ENCODE data around the gene PTPN3. TPM values are rescaled to one million over a fixed set of nuclear protein-coding genes. Genes with fewer than 3 reads are reported as not detected.
"Not testable (repeated sequence)": the region's sequence is repeated elsewhere in the genome, so short reads cannot be mapped to it uniquely, and the experiment has no call there.

The PTPN3 gene
- total and polyA plus RNA-seq, 7 experiments from 2014 or later: 0.89 TPM; not detected in 6

DNA sequence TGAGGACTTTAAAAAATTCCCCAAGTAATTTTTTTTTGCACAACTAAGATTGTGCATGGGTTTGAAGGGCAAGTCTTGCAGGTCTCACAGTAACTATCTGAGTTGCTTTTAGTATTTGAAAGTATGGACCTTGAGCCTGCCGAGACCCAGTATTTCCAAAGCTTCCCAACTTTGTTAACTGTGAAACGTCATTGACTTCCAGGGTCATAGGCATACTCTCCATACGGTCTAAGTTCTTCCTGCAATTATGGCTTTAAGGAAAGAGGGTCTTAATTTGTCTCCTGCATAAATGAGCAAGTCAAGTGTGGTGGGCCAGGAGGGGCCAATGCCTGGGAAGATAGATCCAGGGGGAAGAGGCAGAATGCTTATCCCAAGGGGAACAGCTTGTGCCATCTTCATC is 153.2 kb downstream of the PTPN3 start:
- Histone ChIP-seq H3K36me3 (ENCODE audit: control insufficient read depth in 2 of 3, insufficient read depth in 3 of 3, low read length in 3 of 3) (no peaks in the 10 kb centered on the region), H3K4me1 (ENCODE audit: control insufficient read depth in 2 of 2, insufficient read depth in 2 of 2, low read length in 2 of 2) (no peaks in the 10 kb centered on the region), H3K9me3 (ENCODE audit: control insufficient read depth in 2 of 3, low read length in 3 of 3) (no peaks in the 10 kb centered on the region), H3K27ac (ENCODE audit: low read depth, low read length) (no peak overlapping the region), H3K27me3 (ENCODE audit: control insufficient read depth in 2 of 2, insufficient read depth in 2 of 2, low read length in 2 of 2) (no peaks in the 10 kb centered on the region), H3K4me3 (ENCODE audit: low read length) (no peak overlapping the region)
- Mint-ChIP-seq H3K36me3 (no peaks in the 10 kb centered on the region), H3K27ac (no peak overlapping the region), H3K4me3 (no peak overlapping the region), H3K9me3 (peaks cover 0 to 2% (median 0%) of the 10 kb centered on the region in 11 donors), H3K4me1 (no peaks in the 10 kb centered on the region), H3K27me3 (peaks cover 0 to 15% (median 5%) of the 10 kb centered on the region in 5 donors)
- ATAC-seq (no peak), DNase-seq (no peak)
- intact Hi-C loops (cut with micrococcal nuclease): no loop called here
- ChIA-PET POLR2A (no interaction called here), CTCF (no interaction called here)

DNA sequence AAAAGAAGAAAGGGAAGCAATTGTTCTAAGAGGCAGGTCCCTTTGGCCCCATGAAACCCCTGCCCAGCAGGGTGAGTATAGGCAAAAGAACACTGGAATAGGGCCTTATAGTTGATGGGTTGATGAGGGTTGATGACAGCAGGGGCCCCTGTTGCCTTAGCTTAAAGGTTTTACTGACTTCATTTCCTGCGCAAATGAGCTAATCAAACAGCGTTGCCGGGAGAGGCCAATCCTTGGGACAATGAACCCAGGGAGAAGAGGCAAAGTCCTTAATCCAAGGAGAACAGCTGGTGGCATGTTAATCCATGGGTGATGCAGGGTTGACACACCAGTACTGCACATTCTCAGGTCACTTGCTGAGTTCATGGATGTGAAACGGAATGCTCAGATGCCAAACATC is 155.2 kb downstream of the PTPN3 start:
- Mint-ChIP-seq H3K4me3 (no peak overlapping the region), H3K27ac (no peak overlapping the region), H3K9me3 (no peaks in the 10 kb centered on the region), H3K36me3 (no peaks in the 10 kb centered on the region), H3K4me1 (no peaks in the 10 kb centered on the region), H3K27me3 (peaks cover 0 to 13% (median 5%) of the 10 kb centered on the region in 5 donors)
- ChIA-PET CTCF (no interaction called here), POLR2A (no interaction called here)
- H3K9me3 ChIP-seq (ENCODE audit: control insufficient read depth in 2 of 3, low read length in 3 of 3): no peaks in the 10 kb centered on the region
- DNase-seq: no peak
- H3K4me3 ChIP-seq (ENCODE audit: low read length): no peak overlapping the region
- H3K4me1 ChIP-seq (ENCODE audit: control insufficient read depth in 2 of 2, insufficient read depth in 2 of 2, low read length in 2 of 2): no peaks in the 10 kb centered on the region
- no peak for ATAC-seq
- H3K36me3 ChIP-seq (ENCODE audit: control insufficient read depth in 2 of 3, insufficient read depth in 3 of 3, low read length in 3 of 3): no peaks in the 10 kb centered on the region
- H3K27ac ChIP-seq (ENCODE audit: low read depth, low read length): no peak overlapping the region
- H3K27me3 ChIP-seq (ENCODE audit: control insufficient read depth in 2 of 2, insufficient read depth in 2 of 2, low read length in 2 of 2): no peaks in the 10 kb centered on the region
- intact Hi-C loops (cut with micrococcal nuclease): no loop called here

DNA sequence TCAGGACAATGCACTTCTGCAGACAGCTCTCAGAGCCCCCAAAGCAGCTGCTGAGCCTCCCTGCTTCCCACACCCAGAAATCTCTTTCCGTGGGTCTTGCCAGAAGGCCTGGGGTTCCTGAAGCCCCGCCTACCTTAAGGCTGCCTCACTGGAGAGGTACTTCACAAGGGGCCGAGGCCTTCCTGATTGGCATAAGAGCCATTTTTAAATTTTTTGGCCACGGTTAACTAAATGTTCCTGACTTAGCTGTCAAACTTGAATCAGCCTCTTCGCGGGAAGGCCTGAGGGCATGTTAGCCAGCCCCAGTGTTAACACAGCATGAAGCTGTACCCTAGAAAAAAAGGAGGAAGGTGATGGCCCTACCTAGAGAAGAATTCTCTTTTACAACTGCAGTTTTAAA is 156.5 kb downstream of the PTPN3 start:
- Histone ChIP-seq H3K27ac (ENCODE audit: low read depth, low read length) (no peak overlapping the region), H3K36me3 (ENCODE audit: control insufficient read depth in 2 of 3, insufficient read depth in 3 of 3, low read length in 3 of 3) (no peaks in the 10 kb centered on the region), H3K27me3 (ENCODE audit: control insufficient read depth in 2 of 2, insufficient read depth in 2 of 2, low read length in 2 of 2) (no peaks in the 10 kb centered on the region), H3K4me1 (ENCODE audit: control insufficient read depth in 2 of 2, insufficient read depth in 2 of 2, low read length in 2 of 2) (no peaks in the 10 kb centered on the region), H3K4me3 (ENCODE audit: low read length) (no peak overlapping the region), H3K9me3 (ENCODE audit: control insufficient read depth in 2 of 3, low read length in 3 of 3) (no peaks in the 10 kb centered on the region)
- H3K9me3 Mint-ChIP-seq: no peaks in the 10 kb centered on the region
- no peaks in the 10 kb centered on the region for H3K36me3 Mint-ChIP-seq
- H3K27ac Mint-ChIP-seq: no peak overlapping the region
- intact Hi-C loops (cut with micrococcal nuclease): no loop called here
- ChIA-PET CTCF (no interaction called here), POLR2A (no interaction called here)
- H3K27me3 Mint-ChIP-seq: peaks cover 0 to 9% (median 5%) of the 10 kb centered on the region in 5 donors
- no peaks in the 10 kb centered on the region for H3K4me1 Mint-ChIP-seq
- ATAC-seq: no peak
- no peak overlapping the region for H3K4me3 Mint-ChIP-seq
- DNase-seq: no peak

DNA sequence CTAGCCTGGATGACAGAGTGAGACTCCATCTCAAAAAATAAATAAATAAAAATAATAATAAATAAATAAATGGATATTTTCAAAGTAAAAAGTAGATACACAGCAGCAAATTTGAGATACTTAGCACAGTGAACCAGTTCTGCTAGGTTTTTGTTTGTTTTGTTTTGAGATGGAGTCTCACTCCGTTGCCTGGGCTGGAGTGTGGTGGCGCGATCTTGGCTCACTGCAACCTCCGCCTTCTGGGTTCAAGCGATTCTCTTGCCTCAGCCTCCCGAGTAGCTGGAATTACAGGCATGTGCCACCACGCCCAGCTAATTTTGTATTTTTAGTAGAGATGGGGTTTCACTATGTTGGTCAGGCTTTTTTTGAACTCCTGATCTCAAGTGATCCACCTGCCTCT is 157.1 kb downstream of the PTPN3 start:
- POLR2A ChIA-PET: not testable (repeated sequence)

DNA sequence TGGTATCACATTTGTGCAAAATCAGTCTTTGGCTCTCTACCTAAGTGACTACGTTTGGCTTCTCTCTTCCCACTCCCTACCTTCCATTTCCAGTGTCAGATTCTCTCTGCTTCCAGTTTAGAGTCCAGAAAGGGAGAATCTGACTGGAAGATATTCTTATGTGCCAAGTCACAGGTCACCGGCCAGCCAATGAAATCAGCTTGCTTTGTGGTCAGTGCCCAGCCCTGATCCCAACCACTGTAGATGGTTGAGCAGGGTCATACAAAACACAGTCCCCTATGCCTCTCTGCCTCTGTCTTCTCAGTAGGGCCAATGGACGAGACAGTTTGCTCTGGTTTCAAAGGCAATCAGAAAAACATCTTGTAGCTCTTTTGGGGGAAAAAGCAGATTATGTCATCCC is 161.7 kb downstream of the PTPN3 start:
- Mint-ChIP-seq H3K4me1 (no peaks in the 10 kb centered on the region), H3K4me3 (no peak overlapping the region), H3K27me3 (peaks cover 4 to 17% (median 10%) of the 10 kb centered on the region in 5 donors), H3K36me3 (no peaks in the 10 kb centered on the region), H3K9me3 (no peaks in the 10 kb centered on the region), H3K27ac (no peak overlapping the region)
- ChIA-PET POLR2A (no interaction called here), CTCF (no interaction called here)
- Histone ChIP-seq H3K36me3 (ENCODE audit: control insufficient read depth in 2 of 3, insufficient read depth in 3 of 3, low read length in 3 of 3) (no peaks in the 10 kb centered on the region), H3K27me3 (ENCODE audit: control insufficient read depth in 2 of 2, insufficient read depth in 2 of 2, low read length in 2 of 2) (no peaks in the 10 kb centered on the region), H3K27ac (ENCODE audit: low read depth, low read length) (no peak overlapping the region), H3K4me3 (ENCODE audit: low read length) (no peak overlapping the region), H3K4me1 (ENCODE audit: control insufficient read depth in 2 of 2, insufficient read depth in 2 of 2, low read length in 2 of 2) (no peaks in the 10 kb centered on the region), H3K9me3 (ENCODE audit: control insufficient read depth in 2 of 3, low read length in 3 of 3) (no peaks in the 10 kb centered on the region)
- intact Hi-C loops (cut with micrococcal nuclease): no loop called here
- DNase-seq (no peak), ATAC-seq (no peak)

More for the DNA sequence above, 157.1 kb downstream of the PTPN3 start:
- CTCF ChIA-PET; H3K9me3 Mint-ChIP-seq; DNase-seq; H3K27me3 Mint-ChIP-seq; H3K9me3 ChIP-seq (ENCODE audit: control insufficient read depth in 2 of 3, low read length in 3 of 3); H3K36me3 ChIP-seq (ENCODE audit: control insufficient read depth in 2 of 3, insufficient read depth in 3 of 3, low read length in 3 of 3); H3K4me3 ChIP-seq (ENCODE audit: low read length); H3K36me3 Mint-ChIP-seq; H3K4me3 Mint-ChIP-seq; ATAC-seq; intact Hi-C loops (cut with micrococcal nuclease); H3K4me1 ChIP-seq (ENCODE audit: control insufficient read depth in 2 of 2, insufficient read depth in 2 of 2, low read length in 2 of 2); H3K4me1 Mint-ChIP-seq; H3K27ac ChIP-seq (ENCODE audit: low read depth, low read length); H3K27me3 ChIP-seq (ENCODE audit: control insufficient read depth in 2 of 2, insufficient read depth in 2 of 2, low read length in 2 of 2); H3K27ac Mint-ChIP-seq: not testable (repeated sequence)

DNA sequence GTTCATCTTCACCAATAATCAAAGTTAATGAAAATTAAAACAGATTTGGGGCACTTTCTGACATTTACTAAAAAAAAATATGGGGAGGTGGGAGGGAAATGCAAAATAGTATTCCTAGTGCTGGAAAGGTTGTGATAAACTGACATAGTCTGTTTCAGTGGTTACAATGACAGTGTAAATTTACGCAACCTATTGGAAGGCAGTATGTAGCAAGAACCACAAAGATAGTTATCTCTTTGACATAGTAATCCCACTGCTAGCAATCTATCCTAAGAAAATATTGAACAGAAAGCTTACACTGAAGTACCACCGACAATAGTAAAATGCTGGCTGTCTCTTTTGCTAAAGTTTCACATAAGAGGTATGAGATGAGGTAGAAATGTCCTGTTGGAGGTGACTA is 162.2 kb downstream of the PTPN3 start:
- DNase-seq (no peak), ATAC-seq (no peak)
- peaks cover 4 to 19% (median 14%) of the 10 kb centered on the region in 5 donors for H3K27me3 Mint-ChIP-seq
- H3K9me3 Mint-ChIP-seq: no peaks in the 10 kb centered on the region
- ChIA-PET POLR2A (no interaction called here), CTCF (no interaction called here)
- no peak overlapping the region for H3K27ac Mint-ChIP-seq
- no peaks in the 10 kb centered on the region for H3K36me3 Mint-ChIP-seq
- Histone ChIP-seq H3K27ac (ENCODE audit: low read depth, low read length) (no peak overlapping the region), H3K36me3 (ENCODE audit: control insufficient read depth in 2 of 3, insufficient read depth in 3 of 3, low read length in 3 of 3) (no peaks in the 10 kb centered on the region), H3K4me3 (ENCODE audit: low read length) (no peak overlapping the region), H3K9me3 (ENCODE audit: control insufficient read depth in 2 of 3, low read length in 3 of 3) (no peaks in the 10 kb centered on the region), H3K4me1 (ENCODE audit: control insufficient read depth in 2 of 2, insufficient read depth in 2 of 2, low read length in 2 of 2) (no peaks in the 10 kb centered on the region), H3K27me3 (ENCODE audit: control insufficient read depth in 2 of 2, insufficient read depth in 2 of 2, low read length in 2 of 2) (no peaks in the 10 kb centered on the region)
- H3K4me1 Mint-ChIP-seq: no peaks in the 10 kb centered on the region
- intact Hi-C loops (cut with micrococcal nuclease): no loop called here
- no peak overlapping the region for H3K4me3 Mint-ChIP-seq

DNA sequence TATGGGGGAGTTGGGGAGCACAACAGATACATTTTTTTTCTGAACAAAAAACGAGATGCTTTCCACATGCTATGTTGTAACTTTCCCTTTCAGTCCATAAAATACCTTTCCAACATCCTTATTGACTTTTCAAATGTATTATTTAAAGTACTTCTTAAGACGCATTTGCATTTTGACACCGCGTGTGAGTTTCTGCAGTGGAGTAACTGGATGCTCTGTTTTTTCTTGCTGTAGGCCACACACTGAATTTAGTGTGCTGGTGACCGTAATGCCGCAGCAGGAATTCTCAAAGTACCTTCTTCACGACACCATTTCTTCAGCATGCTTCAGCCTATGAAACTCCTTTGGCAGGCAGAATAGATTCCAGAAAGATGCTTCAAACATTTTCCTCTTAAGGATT is 163.0 kb downstream of the PTPN3 start:
- ATAC-seq (no peak), DNase-seq (no peak)
- Mint-ChIP-seq H3K4me1 (no peaks in the 10 kb centered on the region), H3K27ac (no peak overlapping the region), H3K4me3 (no peak overlapping the region), H3K9me3 (no peaks in the 10 kb centered on the region), H3K36me3 (no peaks in the 10 kb centered on the region), H3K27me3 (peaks cover 4 to 19% (median 9%) of the 10 kb centered on the region in 5 donors)
- H3K27me3 ChIP-seq (ENCODE audit: control insufficient read depth in 2 of 2, insufficient read depth in 2 of 2, low read length in 2 of 2): no peaks in the 10 kb centered on the region
- H3K27ac ChIP-seq (ENCODE audit: low read depth, low read length): no peak overlapping the region
- intact Hi-C loops (cut with micrococcal nuclease): no loop called here
- ChIA-PET POLR2A (no interaction called here), CTCF (no interaction called here)
- no peaks in the 10 kb centered on the region for H3K36me3 ChIP-seq (ENCODE audit: control insufficient read depth in 2 of 3, insufficient read depth in 3 of 3, low read length in 3 of 3)
- H3K9me3 ChIP-seq (ENCODE audit: control insufficient read depth in 2 of 3, low read length in 3 of 3): no peaks in the 10 kb centered on the region
- no peak overlapping the region for H3K4me3 ChIP-seq (ENCODE audit: low read length)
- H3K4me1 ChIP-seq (ENCODE audit: control insufficient read depth in 2 of 2, insufficient read depth in 2 of 2, low read length in 2 of 2): no peaks in the 10 kb centered on the region

All from naive thymus-derived CD4-positive, alpha-beta T cell (primary cell).